K562 treated with DMSO at 1 percent for 48 hours (cell line): Measurements from ENCODE around the gene CASQ1. TPM values are rescaled to one million over a fixed set of nuclear protein-coding genes. Genes with fewer than 3 reads are reported as not detected.

ENCODE experiments used
- total RNA-seq: library from RNA; unstranded; fragments of 300-600 nt; gene quantifications from 2 replicates; pipeline ENCODE4 v1.2.3, GENCODE V29; 2022; ENCODE audit warnings: low replicate concordance; ENCODE audit errors: extremely low read depth

Gene CASQ1
- not detected in 2 replicates for total RNA-seq

DNA sequence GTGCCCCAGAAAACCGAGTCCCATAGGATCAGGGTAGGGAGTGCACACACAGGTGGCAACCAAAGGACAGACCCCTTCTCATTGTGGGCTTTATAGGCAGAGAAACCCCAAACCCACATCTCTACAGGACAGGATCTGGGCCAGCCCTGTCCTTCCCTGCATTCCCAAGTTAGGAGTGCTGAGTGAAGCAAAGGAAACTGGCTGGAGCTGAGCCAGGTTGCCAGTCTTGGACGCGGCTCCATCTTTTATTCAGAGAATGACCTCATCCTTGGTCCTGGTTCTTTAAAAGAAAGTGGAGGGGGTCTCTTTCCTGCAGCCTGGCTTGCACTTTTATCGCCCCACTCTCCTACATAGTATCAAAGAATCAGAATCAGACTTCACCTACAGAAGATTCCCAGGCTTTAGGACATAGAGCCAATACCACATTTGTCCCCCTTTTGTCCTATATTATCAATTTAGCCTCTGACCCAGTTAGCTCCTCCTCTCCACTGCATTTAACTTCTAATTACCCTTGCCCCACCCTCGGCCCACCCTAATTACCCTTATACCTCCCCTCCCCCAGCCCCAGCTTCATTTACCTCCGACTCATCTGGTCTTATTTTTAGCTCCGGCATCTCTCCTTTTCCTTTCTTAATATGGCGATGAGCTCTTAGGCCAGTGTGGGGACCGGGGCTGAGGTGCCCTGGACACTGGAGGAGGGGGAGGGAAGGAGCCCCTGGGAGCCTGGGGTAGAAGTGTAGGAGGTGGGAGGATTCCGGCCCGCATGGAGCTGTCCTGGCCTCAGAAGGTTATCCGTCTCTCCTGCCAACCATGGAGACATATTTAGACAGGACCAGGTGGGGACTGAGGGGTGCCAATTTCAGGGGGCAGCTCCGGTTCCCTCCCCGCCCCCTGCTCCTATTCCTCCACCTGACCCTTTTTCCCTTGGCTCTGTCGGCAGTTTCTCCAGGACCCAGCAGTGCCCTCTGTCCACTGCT, at the start of gene CASQ1:
CASQ1 (plus strand) TSS at position 927 of the 977 bp plus-strand sequence. CDS start 177 bp downstream, outside the sequence.

DNA sequence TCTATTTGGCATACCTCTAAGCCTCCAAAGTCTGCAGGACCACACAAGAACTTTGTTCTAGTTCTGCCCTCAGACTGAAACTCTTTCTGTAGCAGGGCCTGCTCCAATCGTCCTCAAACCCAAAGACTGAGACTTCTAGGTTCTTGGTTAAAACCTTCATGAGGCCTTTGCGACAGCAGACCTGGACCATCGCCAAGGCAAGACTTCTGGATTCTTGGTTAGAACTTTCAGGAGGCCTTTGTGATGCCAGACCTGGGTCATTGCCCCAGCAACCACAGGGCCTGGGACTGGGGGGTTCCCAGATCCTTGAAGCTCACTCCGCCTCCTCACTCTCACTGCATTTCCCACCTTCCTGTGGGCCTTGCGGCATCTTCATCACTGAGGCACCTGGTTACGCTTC, 39.1 kb upstream of the CASQ1 start, which contains the start of gene ATP1A4:
ATP1A4 (plus strand) TSS at position 301 of the 400 bp plus-strand sequence. CDS start 438 bp downstream, outside the sequence.

GRCh38 chr1:160205242-160206035, 15.1 kb downstream of the CASQ1 start, which contains the start of gene PEA15:
Gene PEA15, plus strand, starts transcription at chr1:160205384. Its CDS starts 6,161 bp downstream, at chr1:160211545.

Other genes with a start within 250 kb of the CASQ1 start
- gene IGSF9, start 245.0 kb upstream of the CASQ1 start, total RNA-seq, result not detected in 2 replicates
- gene SLAMF9, start 236.3 kb upstream of the CASQ1 start, total RNA-seq, result not detected in 2 replicates
- not detected in 2 replicates for gene PIGM, start 158.6 kb upstream of the CASQ1 start, total RNA-seq
- gene KCNJ10, start 120.4 kb upstream of the CASQ1 start, total RNA-seq, result not detected in 2 replicates
- not detected in 2 replicates for gene KCNJ9, start 109.0 kb upstream of the CASQ1 start, total RNA-seq
- not detected in 2 replicates for gene IGSF8, start 92.0 kb upstream of the CASQ1 start, total RNA-seq
- gene ATP1A2, start 74.8 kb upstream of the CASQ1 start, total RNA-seq, result not detected in 2 replicates
- not detected in 2 replicates for gene ATP1A4, start 39.0 kb upstream of the CASQ1 start, total RNA-seq
- not detected in 2 replicates for gene PEA15, start 14.8 kb downstream of the CASQ1 start, total RNA-seq
- not detected in 2 replicates for gene DCAF8, start 72.0 kb downstream of the CASQ1 start, total RNA-seq
- gene PEX19, start 94.6 kb downstream of the CASQ1 start, total RNA-seq, result not detected in 2 replicates
- 244 TPM in 1 of 2 replicates, not detected in the other for gene COPA, start 152.7 kb downstream of the CASQ1 start, total RNA-seq
- gene NCSTN, start 152.8 kb downstream of the CASQ1 start, total RNA-seq, result not detected in 2 replicates
- not detected in 2 replicates for gene NHLH1, start 176.5 kb downstream of the CASQ1 start, total RNA-seq
- not detected in 2 replicates for gene VANGL2, start 210.0 kb downstream of the CASQ1 start, total RNA-seq